HG03025 (cell line): ENCODE measurements around the gene DLEU7.

Experiments used
- ATAC-seq: cut with Tn5 transposase; IDR thresholded peaks from one replicate; pipeline ENCODE4 v1.9.1; 2021; ENCODE audit warnings: mild to moderate bottlenecking, moderate library complexity; ENCODE audit not compliant: unreplicated experiment, low FRiP score

Gene DLEU7

DNA sequence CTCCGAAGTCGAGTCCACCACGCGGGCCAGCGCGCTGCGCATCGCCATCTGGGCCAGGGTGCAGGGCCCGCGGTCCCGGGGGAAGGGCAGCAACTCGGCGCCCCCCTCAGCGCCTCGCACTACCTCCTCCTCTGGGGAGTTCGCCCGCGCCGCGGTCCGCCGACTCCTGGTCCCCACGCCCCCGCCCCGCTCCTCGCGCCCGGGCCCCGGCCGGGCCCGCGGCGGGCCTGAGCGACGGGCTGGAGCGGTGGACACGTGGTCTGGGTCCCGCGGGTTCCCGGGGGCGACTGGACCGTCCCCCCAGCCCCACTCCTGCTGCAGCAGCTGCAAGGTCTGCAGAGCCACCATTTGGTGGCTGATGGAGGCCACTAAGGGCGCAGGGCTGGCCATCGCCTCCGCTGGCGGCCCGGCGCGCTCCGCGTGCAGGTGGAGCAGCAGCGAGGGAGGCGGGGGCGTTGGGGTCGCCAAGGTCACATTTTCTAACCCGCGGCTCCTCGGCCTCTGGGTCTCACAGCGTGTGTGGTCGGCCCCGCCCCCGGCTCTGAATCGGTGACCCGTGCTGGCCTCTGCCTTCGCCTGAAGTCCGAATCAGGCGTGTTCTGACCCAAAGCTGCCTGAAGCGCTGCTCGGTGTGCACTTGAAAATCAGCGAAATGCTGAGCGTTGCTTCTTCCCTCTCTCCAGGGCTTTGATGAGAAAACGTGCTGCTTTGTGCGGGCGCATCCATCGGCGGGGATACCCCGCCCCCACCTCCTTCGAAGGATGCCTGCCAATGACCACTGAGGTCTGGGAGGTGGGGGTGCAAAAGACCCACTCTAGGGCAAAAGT, at the start of gene DLEU7:
Gene DLEU7, minus strand, starts transcription at position 436 of the 827 bp plus-strand sequence. Its CDS starts 46 bp downstream, at position 390.
- ATAC-seq: no peak

DNA sequence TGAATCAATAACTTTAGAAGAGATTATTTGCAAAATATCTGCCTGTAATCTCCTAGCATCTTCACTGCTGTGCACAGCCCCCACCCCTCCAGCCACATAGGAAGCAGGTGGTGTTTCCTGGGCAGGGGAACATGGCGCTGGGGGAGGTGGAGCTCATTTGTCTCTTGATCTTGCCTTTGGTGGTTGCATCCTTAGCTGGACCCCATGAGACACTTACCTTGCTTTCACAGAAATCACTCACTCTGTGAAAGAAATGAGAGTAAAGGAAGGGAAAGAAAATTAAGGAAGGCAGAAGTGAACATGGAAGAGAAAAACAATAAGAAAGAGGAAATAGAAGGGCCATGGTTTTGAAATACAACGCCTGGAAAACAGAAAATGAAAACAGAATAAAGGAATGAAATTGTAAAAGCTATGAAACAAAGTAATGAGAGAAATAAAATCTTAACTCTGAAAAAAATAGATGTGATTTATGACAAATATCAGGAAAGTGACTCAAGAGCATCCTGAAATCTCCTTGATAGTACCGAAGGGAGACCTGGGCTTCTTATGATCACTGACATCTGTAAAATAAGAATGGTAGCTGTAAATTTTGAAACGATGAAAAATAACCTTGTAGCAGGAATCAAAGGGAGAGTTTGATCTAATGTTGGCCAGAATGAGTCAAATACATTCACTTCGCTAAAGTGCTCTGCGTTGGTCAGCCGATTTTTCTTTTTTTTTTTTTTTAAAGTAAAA, 48.9 kb upstream of the DLEU7 start:
- no peak for ATAC-seq

DNA sequence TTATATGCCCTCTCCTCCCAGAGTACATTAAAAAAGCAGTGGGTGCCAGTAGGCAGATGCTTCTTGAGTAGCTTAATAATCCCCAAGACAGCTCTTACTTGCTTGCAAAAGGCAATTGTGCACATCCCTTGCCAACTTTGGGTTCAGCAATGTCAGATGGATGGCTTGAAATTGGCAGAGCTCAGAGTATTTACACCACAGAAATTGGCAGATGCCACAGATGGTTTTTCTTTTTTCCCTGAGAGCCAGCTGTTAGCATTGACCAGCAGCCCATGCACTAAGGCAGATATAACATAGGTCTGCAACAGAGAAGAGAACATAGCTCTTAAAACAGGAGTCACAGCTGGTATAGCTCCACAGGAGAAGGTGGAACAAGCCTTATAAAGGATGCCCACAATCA, 47.7 kb upstream of the DLEU7 start:
- no peak for ATAC-seq

DNA sequence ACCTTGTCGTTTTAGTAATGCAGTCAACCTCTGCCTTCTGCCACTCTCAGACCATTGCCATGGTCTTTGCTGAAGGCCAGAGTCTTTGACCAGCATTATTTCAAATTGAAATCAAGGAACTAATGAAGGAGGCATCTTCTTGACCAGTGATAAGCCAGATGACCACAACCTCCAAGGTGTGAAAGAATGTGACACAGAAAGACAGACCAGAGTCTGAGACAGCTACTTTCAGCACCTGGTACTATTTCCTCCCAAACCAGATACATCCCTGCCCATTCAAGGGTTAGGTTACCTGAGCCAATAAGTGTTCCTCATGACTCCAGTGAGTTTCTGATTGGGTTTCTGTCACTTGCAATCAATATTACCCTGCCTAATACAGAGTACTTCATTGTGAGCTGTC, 45.8 kb upstream of the DLEU7 start:
- ATAC-seq: no peak

DNA sequence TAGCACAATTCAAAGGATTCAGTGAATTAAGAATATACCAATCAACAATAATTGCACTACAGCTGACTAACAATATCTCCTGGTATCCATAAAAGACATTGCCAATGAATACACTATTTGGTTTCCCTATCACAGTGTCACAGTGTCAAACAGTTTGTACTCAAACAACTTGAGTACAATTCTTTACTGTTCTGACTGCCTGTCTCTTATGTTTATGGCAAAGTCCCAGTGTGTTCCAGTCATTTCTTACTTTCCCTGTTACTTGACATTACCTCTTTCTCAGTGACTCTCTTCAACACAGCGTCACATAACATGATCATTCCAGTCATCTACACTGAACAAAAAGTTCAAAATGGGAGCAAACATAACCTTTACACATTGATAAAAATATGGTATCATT, 44.9 kb upstream of the DLEU7 start:
- ATAC-seq: no peak

DNA sequence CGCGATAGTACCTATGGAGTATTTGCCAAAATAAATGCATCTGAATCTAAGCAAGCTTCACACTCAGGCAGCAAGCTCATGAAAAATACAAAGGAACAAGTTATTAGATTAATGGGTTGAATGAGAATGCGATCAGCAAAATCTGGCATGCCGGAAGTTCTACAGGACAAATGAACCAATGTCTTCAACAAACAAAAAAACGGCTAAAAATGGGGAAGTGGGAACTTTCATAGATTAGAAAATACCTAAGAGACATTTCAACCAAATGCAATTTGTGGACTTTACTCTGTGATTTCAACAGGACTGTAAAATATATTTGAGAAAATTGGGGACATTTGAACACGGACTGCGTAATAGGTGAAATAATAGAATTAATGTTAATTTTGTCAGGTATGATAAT, 43.7 kb upstream of the DLEU7 start:
- ATAC-seq: no peak

DNA sequence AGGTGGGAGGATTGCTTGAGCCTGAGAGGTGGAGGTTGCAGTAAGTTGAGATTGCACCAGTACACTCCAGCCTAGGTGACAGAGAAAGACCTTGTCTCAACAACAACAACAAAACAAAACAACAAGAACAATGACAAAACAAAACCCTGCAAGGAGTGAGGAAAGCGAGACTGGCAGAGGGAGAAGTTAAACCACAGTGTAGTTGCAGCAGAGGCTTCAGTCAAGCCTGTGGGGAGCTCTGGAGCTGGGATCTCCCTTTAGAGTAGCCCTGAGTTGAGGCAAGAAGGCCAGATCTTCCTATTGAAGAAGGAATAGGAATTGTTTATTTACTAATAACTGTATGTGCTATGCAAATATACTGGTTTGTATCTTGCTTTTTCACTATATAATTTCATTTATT, 40.8 kb upstream of the DLEU7 start:
- ATAC-seq: no peak

DNA sequence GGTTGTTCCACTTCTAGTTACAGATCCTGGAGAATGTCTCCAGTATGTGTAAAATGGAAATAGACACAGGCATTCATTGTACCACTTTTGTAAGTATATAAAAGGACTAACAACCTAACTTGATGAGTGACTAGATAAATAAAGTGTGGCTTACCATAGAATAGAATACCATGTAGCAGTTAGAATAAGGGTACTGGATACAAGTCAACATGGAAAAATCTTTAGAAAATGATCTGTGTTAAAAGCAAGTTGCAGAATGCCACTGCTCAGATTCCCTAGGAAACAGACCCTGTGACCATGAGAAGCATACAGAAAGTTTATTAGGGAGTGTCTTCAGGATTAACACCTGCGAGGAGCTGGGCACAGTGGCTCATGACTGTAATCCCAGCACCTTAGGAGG, 40.2 kb upstream of the DLEU7 start:
- no peak for ATAC-seq

DNA sequence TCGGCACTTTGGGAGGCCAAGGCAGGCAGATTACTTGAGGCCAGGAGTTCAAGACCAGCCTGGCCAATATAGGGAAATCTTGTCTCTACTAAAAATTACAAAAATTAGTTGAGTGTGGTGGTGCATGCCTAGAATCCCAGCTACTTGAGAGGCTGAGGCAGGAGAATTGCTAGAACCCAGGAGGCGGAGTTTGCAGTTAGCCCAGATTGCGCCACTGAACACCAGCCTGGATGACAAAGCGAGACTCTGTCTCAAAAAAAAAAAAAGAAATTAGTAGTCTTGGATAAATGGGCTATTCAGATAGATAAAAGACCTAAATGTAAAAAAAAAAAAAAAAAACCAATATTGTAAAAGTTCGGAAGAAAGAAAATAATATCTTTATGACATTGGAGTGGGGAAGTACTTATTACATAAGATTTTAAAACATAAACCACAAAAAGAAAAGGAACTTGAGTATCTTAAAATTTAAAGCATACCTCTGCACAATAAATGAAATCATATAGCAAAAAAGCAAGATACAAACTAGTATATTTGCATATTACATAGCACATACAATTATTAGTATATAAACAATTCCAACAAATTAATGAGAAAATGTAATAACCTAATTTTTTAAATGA, 39.4 kb upstream of the DLEU7 start:
- ATAC-seq: no peak

DNA sequence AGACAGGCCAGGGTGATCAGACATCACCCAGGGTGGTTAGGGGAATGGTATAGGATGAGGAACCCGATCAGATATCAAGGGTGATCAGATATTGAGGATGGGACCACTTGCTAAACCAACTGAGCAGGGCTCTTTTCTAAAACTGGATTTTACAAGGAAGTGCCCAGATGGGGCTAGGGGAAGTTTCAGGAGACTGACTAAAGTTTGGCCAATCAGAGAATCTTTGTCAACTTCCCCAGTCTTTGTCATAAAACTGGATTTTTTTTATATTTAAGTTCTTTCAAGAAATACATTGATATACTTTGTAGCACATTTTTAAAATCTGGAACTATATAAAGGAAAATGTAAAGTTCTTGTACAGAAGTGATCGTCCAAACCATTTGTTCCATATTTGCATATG, 30.5 kb upstream of the DLEU7 start:
- ATAC-seq: no peak

DNA sequence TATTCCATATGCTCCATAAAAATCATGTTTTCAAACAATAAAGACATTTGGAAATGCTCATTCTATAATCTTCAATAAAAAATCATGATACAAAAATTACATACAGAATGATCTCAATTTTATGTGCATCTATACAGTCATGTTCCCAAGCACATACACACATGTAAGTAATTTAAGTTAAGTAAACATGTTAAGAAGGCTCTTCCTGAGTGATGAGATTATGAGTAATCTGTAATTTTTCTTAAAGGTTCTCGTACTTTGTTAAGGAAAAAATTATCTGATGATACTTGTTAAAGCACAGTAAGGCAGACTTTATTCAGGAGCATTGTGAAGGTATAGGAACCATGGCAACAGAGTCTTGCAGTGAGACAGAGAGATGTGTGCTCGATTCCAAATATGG, 30.0 kb upstream of the DLEU7 start:
- no peak for ATAC-seq

DNA sequence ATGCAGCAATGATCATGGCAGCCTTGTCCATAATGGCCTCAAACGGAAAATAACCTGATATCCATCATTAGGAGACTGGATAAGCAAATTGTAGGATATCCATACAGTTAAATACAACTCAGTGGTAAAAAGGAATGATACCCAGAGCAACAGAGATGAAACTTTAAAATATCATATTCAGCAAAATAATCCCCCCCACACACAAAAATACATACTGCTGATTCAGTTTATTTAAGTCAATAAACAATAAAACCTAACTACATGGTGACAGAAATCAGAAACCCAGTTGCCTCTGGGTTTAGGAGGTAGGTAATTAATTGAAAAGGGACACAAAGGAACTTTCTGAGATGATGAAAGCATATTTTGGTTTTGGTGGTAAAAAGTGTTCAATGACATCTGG, 27.9 kb upstream of the DLEU7 start:
- ATAC-seq: no peak

DNA sequence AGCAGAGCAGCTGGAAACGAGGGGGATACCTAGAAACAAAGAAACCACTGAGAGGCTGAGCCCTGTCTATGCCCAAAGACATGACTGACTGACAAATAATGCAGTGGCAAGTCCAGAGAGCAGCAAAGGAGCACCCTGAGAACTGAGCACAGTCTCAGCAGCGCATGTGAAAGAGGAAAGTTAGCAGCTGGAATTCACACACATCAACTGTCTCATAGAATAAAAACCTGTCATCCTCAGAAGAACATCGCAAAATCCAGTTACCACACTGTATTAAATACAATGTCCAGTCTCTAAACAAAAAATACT, 24.1 kb upstream of the DLEU7 start:
- no peak for ATAC-seq

DNA sequence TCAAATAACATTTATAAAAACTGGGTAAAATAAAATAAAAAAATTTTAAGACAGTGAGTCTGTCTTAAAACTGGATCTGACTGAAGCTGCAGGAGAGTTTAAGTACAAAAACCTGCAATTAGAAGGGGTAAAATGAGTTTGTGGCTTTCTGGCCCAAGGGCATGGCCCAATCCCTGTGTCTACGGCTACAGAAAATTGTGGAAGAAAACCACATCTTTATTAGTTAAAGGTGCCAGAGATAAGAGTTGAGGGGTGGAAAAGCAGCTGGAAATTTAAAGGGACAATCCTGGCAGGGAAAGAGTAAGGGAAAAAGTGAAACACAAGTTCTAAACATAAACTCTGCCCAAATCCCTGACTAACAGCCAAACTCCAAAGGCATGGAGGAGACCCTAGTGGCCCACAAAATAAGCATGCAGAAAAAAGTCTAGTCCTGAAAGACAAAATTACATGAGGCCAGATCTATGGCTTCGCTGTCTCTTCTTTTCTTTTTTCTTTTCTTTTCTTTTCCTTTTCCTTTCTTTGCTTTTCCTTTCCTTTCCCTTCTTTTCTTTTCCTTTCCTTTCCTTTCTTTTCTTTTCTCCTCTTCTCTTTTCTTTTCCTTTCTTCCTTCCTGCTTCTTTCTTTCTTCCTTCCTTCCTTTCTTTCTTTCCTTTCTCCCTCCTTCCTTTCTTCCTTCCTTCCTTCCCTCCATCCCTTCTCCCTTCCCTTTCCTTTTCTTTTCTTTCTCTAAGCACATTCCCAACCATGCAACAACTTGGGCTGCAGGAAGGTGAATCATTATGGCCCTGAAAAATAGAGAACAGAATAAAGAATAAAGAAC, 23.5 kb upstream of the DLEU7 start:
- ATAC-seq: no peak

DNA sequence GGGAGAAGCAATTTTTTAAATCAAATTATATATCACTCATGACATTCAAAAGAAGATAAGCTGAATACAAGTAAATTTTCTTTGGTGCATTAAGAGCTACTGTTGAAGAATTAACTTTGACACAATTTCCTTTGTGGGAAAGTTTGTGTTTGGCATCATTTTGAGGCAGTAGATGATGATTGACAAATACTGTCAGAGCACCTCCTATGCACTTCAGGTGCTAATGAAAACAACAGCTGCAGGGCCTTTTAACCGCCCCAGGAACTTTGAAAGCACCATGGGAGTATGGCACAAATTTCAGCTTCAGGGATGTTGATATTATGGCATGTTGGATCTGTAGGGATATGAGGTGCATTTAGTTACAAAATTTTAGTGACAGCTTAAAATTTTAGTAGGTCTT, 21.0 kb upstream of the DLEU7 start:
- ATAC-seq: no peak

DNA sequence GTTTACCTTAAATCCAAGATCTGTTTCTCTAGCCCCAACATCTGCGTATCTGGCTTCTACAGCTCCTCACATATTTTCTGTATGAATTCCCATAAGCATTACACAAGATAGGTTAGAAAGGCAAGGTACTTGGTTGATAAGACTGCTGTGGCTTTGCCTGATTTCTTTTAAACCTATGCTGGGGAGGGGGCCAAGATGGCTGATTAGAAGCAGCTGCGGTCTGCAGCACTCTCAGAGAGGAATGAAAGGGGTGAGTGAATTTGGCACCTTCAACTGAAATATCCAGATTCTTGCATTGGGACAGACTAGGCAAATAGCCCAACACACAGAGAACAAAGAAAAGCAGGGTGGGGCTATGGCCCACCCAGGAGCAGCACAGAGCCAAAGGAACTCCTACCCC, 12.2 kb upstream of the DLEU7 start:
- no peak for ATAC-seq

DNA sequence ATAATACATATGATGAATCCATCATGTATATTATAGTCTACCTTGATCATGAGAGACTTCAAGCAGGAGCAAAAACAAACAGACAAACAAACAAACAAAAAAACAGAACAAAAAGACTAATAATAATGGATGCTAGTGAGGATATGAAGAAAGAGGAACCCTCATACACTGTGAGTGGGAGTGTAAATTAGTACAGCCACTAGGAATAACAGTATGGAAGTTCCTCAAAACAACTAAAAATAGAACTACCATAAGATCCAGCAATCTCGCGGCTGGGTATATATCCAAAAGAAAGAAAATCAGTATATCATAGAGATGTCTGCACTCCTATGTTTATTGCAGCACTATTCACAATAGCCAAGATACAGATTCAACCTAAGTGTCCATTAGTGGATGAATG, 7.0 kb upstream of the DLEU7 start:
- ATAC-seq: no peak

DNA sequence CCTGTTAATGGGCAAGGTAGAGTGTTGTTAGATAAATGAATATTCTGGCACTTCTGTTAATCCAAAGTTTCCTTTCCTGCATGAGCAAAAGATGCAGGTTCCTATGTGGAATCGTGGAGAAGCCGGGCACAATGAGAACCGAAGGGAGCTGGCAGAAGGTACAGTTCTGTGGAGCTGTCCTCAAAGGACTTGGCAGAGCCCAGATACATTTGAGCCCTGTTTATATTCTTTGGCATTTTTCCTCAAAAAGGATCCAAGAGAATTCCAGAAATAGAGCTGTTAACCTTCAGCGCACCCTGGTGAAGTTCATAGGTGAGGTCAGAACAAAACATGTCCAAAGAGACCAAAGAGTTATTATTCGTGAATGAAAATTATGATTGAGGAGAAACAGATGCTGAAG, 4.0 kb upstream of the DLEU7 start:
- ATAC-seq: no peak

DNA sequence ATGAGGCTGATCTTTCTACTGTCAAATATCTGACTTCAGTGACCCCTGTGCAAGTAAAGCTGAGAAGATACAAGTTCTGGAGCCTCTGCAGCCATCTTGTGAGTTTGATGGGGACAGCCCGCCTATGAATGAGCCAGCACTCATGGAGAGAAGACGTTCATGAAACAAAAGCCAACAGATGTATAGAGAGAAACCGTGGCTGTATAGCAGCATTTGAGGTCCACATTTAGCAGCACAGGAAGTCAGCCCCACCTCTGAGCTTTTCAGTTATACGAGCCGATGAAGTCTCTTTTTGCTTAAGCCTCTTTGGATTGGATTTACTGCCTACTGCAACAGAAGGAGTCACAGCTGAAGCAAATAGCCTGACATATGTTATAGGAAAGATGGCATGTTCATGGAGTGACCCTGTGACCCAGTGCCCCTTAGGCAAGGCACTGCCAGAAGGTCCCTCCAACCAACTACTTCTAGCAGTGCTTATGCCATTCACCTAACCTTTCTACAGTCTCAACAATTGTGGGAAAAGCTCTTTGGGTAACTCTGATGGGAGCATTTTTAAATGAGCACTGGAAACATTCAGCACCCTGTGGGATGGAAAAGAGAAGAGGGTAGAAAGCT, 3.5 kb upstream of the DLEU7 start:
- no peak for ATAC-seq

DNA sequence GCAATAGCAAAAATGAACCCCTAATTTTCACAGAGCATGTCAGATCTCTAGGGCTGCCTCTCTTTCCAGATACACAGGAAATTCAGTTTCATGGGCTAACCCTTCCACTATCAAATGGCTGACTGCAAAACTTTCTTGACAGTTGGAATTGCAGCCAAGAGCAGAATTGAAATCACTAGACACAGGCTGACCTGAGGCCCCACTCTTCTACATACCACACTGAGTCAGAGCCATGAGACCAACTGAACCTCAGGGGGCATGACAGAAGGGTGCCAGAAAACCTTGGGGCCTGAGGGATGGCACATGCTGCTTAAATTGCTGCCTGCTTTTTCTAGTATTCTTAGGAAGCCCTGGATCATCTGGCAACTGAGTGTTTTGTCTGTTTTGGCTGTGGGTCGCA, 1.7 kb upstream of the DLEU7 start:
- no peak for ATAC-seq
